Lower lobe of right lung (tissue), 2 donors: Measurements from ENCODE around the gene HSP90AB1. TPM values are rescaled to one million over a fixed set of nuclear protein-coding genes. Genes with fewer than 3 reads are reported as not detected.

ENCODE experiments used
- ATAC-seq, 2 donors: fragments of 200-7000 bp; cut with Tn5 transposase; one replicate each; pipeline ENCODE4 v1.9.1; 2020 to 2022; ENCODE audit warnings: mild to moderate bottlenecking in 2 of 2, moderate library complexity in 2 of 2
- DNase-seq: peaks from one replicate; pipeline ENCODE4 v3.0.0-alpha.2; 2020
- H3K27ac ChIP-seq: fragments of 200-600 bp; one replicate; pipeline ENCODE4 v1.8.0; 2022
- H3K27me3 ChIP-seq: fragments of 200-600 bp; one replicate; pipeline ENCODE4 v1.8.0; 2022; ENCODE audit warnings: low read depth
- H3K36me3 ChIP-seq: fragments of 200-600 bp; one replicate; pipeline ENCODE4 v1.8.0; 2022; ENCODE audit warnings: mild to moderate bottlenecking
- H3K4me1 ChIP-seq: fragments of 200-600 bp; one replicate; pipeline ENCODE4 v1.8.0; 2022
- H3K4me3 ChIP-seq: fragments of 200-600 bp; one replicate; pipeline ENCODE4 v1.8.0; 2022; ENCODE audit warnings: mild to moderate bottlenecking
- H3K9me3 ChIP-seq: fragments of 200-600 bp; one replicate; pipeline ENCODE4 v1.8.0; 2022
- intact Hi-C: fragments of 100-400 bp; cut with DNase I; formaldehyde crosslinking; loops from one replicate; pipeline ENCODE4 v1.11.0; 2022
- total RNA-seq: library from RNA; stranded (reverse); fragmentation: NEBNext Ultra II Directional; extraction: Animal tissue kit (Norgen Biotek cat#: 25700); gene quantifications from one replicate; pipeline ENCODE4 v1.2.1, GENCODE V29; 2021
- TF ChIP-seq, protein P1 (sequence below): fragments of 200-600 bp; IDR thresholded peaks from one replicate; pipeline ENCODE4 v1.8.0; 2022; ENCODE audit warnings: antibody characterized with exemption, mild to moderate bottlenecking
- donor health status: DM: no; HTN: yes; CAD: no; lungs with severe emphysema.

The HSP90AB1 gene
- total RNA-seq, 1 donor from 2014 or later = 680 TPM

DNA sequence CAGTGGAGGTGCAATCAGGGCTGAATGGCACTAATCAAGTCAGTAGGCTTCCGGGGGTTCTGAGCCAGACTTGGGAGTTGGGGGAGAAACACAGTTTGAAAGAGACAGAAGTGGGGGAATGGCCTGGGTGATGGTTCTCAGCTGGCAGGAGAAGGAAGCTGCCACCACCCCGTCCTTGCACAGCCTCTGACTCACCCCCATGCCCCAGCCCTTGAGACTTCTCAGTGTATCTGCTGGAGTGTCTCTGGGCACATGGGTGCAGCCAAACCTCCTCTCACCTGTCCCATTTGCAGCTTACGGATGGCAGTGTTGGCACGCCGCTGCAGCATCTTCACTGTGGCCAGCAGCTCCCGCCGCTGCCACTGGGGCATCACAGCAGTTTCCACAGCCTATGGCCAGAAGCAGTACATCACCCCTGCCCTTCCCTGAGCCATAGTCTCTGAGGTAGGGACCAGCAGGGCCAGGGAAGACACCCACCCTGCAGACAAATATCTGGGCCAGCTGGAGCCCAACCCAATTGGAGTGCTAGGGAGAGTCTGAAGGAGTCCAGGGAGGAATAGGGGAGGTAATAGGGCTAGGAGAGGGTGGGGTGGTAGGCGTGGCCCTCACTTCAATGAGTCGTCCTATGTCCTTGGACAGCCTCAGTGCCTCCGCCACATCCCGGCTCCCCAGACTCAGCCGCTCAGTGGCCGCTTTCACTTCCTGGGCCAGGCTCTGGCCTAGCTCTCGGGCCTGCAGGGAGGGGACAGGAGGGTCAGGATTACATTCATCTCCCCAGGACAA, 55.1 kb downstream of the HSP90AB1 start:
- H3K36me3 ChIP-seq = peaks cover 69% of the 10 kb centered on the region

DNA sequence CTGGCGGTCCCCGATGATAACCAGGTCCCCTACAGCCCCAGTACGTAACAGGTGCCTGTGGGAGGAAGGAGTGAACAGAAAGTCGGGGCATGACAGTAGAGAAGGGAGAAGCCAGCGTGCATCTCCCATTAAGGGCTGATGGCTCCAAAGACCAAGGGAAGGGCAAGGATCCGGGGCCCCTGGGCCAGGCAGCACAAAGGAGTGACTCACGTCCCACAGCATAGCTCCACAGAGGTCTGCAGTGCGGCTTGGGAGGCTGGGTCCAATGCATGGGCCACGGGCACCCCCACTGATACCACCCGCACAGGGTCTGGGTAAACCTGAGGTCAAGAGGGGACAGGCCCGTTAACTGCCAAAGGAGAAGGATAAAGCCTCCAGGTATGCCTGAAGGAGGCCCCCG, 56.0 kb downstream of the HSP90AB1 start:
- ATAC-seq (no peak), DNase-seq (no peak)
- peaks cover 2% of the 10 kb centered on the region for H3K4me1 ChIP-seq
- peaks cover 6% of the 10 kb centered on the region for H3K27me3 ChIP-seq
- no peak overlapping the region for H3K4me3 ChIP-seq
- no peak overlapping the region for H3K27ac ChIP-seq
- H3K36me3 ChIP-seq = peaks cover 77% of the 10 kb centered on the region
- H3K9me3 ChIP-seq = no peaks in the 10 kb centered on the region
- intact Hi-C loops = no loop called here
- TF ChIP-seq, protein P1, sequence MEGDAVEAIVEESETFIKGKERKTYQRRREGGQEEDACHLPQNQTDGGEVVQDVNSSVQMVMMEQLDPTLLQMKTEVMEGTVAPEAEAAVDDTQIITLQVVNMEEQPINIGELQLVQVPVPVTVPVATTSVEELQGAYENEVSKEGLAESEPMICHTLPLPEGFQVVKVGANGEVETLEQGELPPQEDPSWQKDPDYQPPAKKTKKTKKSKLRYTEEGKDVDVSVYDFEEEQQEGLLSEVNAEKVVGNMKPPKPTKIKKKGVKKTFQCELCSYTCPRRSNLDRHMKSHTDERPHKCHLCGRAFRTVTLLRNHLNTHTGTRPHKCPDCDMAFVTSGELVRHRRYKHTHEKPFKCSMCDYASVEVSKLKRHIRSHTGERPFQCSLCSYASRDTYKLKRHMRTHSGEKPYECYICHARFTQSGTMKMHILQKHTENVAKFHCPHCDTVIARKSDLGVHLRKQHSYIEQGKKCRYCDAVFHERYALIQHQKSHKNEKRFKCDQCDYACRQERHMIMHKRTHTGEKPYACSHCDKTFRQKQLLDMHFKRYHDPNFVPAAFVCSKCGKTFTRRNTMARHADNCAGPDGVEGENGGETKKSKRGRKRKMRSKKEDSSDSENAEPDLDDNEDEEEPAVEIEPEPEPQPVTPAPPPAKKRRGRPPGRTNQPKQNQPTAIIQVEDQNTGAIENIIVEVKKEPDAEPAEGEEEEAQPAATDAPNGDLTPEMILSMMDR = no peak

More for the DNA sequence above, 55.1 kb downstream of the HSP90AB1 start:
- intact Hi-C loops = no loop called here
- DNase-seq (no peak), ATAC-seq (no peak)
- Histone ChIP-seq H3K27me3 (peaks cover 15% of the 10 kb centered on the region), H3K27ac (no peak overlapping the region), H3K4me1 (peaks cover 11% of the 10 kb centered on the region), H3K9me3 (no peaks in the 10 kb centered on the region), H3K4me3 (no peak overlapping the region)
- TF ChIP-seq, protein P1 = no peak

Other genes starting within 250 kb of the HSP90AB1 start
- gene MRPL14, start 119.6 kb upstream of the HSP90AB1 start, total RNA-seq = 83.9 TPM
- gene TMEM63B, start 119.5 kb upstream of the HSP90AB1 start, total RNA-seq = 99.2 TPM
- gene CAPN11, start 88.3 kb upstream of the HSP90AB1 start, total RNA-seq = 0.27 TPM
- not detected for gene MYMX, start 30.2 kb upstream of the HSP90AB1 start, total RNA-seq
- gene SLC29A1, start 23.5 kb upstream of the HSP90AB1 start, total RNA-seq = 36.2 TPM
- gene SLC35B2, start 10.4 kb downstream of the HSP90AB1 start, total RNA-seq = 23.8 TPM
- 10.4 TPM for gene NFKBIE, start 18.4 kb downstream of the HSP90AB1 start, total RNA-seq
- not detected for gene TMEM151B, start 23.3 kb downstream of the HSP90AB1 start, total RNA-seq
- gene AARS2, start 66.2 kb downstream of the HSP90AB1 start, total RNA-seq = 12.0 TPM
- gene SPATS1, start 95.5 kb downstream of the HSP90AB1 start, total RNA-seq = 1.8 TPM
- 18.3 TPM for gene CDC5L, start 140.6 kb downstream of the HSP90AB1 start, total RNA-seq